SK-N-SH (cell line): Measurements from ENCODE around the gene NEK7. TPM values are rescaled to one million over a fixed set of nuclear protein-coding genes. Genes with fewer than 3 reads are reported as not detected.

Source experiments
- CTCF ChIA-PET: fragments of 300-600, 350-600 bp; formaldehyde crosslinking; extraction: SDS; loops from one replicate; lab custom pipeline; 2021; lab: Yijun Ruan, JAX
- POLR2A ChIA-PET: fragments of 350-600 bp; sonication (Branson Sonifier 250); formaldehyde crosslinking; extraction: SDS; loops from one replicate; lab custom pipeline; 2020; ENCODE audit warnings: antibody characterized with exemption, inconsistent platforms; lab: Yijun Ruan, JAX
- DNase-seq: peaks from one replicate; pipeline ENCODE4 v3.0.0; 2012
- H2AFZ ChIP-seq: fragments of 200-600 bp; sonication (generic); 2 replicates; pipeline ENCODE4 v1.8.1; 2016; ENCODE audit warnings: antibody characterized with exemption, mild to moderate bottlenecking, low read depth
- H3F3A ChIP-seq: fragments of 200-600 bp; sonication (generic); replicated peaks from 2 replicates; pipeline ENCODE3; 2016; ENCODE audit warnings: antibody characterized with exemption, mild to moderate bottlenecking; ENCODE audit not compliant: insufficient read depth
- H3K27ac ChIP-seq, 2 experiments: fragments of 200-500 bp in 1 of 2; fragments of 200-600 bp in 1 of 2; sonication (Bioruptor generic) in 1 of 2; sonication (generic), shearing (Covaris generic) in 1 of 2; 2 replicates each; pipeline versions ENCODE4 v1.5.1 to v1.6.1; 2014 to 2016; ENCODE audit warnings: low read depth in 2 of 2, inconsistent platforms in 1 of 2, low read length in 1 of 2, mild to moderate bottlenecking in 1 of 2, mixed read lengths in 1 of 2
- H3K27me3 ChIP-seq: fragments of 200-600 bp; sonication (generic), shearing (Covaris generic); 2 replicates; pipeline ENCODE4 v1.6.1; 2016; ENCODE audit warnings: mixed run types; ENCODE audit not compliant: insufficient read depth
- H3K36me3 ChIP-seq, 2 experiments: fragments of 200-500 bp in 1 of 2; fragments of 200-600 bp in 1 of 2; sonication (Bioruptor generic) in 1 of 2; sonication (generic) in 1 of 2; replicated peaks in 1 of 2; 2 replicates each; pipeline versions ENCODE3 to v1.5.1; 2014 to 2016; ENCODE audit warnings: low read length in 1 of 2, mild to moderate bottlenecking in 1 of 2; ENCODE audit not compliant: insufficient read depth in 2 of 2, control insufficient read depth in 1 of 2
- H3K4me1 ChIP-seq, 2 experiments: fragments of 200-500 bp in 1 of 2; fragments of 200-600 bp in 1 of 2; sonication (Bioruptor generic) in 1 of 2; sonication (generic), shearing (Covaris generic) in 1 of 2; 2 replicates each; pipeline versions ENCODE4 v1.5.1 to v1.6.1; 2014 to 2016; ENCODE audit warnings: low read depth in 1 of 2, low read length in 1 of 2, mixed run types in 1 of 2; ENCODE audit not compliant: insufficient read depth in 2 of 2, control insufficient read depth in 1 of 2
- H3K4me2 ChIP-seq: fragments of 200-600 bp; sonication (generic), shearing (Covaris generic); 2 replicates; pipeline ENCODE4 v1.6.1; 2017; ENCODE audit warnings: mixed run types
- H3K4me3 ChIP-seq, 2 experiments: fragments of 200-500 bp in 1 of 2; fragments of 200-600 bp in 1 of 2; sonication (Bioruptor generic) in 1 of 2; sonication (generic), shearing (Covaris generic) in 1 of 2; 2 replicates each; pipeline versions ENCODE4 v1.5.1 to v1.8.1; 2014 to 2016; ENCODE audit warnings: low read depth in 2 of 2, inconsistent platforms in 1 of 2, low read length in 1 of 2, mild to moderate bottlenecking in 1 of 2, mixed read lengths in 1 of 2, moderate library complexity in 1 of 2
- H3K79me2 ChIP-seq: fragments of 200-600 bp; sonication (generic); 2 replicates; pipeline ENCODE4 v1.8.1; 2017; ENCODE audit warnings: mild to moderate bottlenecking; ENCODE audit not compliant: insufficient read depth
- H3K9ac ChIP-seq: fragments of 200-600 bp; sonication (generic); 2 replicates; pipeline ENCODE4 v1.6.1; 2017; ENCODE audit warnings: mixed run types
- H3K9me2 ChIP-seq: fragments of 200-600 bp; sonication (generic); 2 replicates; pipeline ENCODE4 v1.6.1; 2017; ENCODE audit warnings: mixed run types
- H3K9me3 ChIP-seq: fragments of 200-600 bp; sonication (generic); 2 replicates; pipeline ENCODE4 v1.6.1; 2017; ENCODE audit warnings: mixed run types, mild to moderate bottlenecking, moderate library complexity
- H4K20me1 ChIP-seq: fragments of 200-600 bp; sonication (generic); 2 replicates; pipeline ENCODE4 v1.6.1; 2017; ENCODE audit warnings: mild to moderate bottlenecking, mixed run types; ENCODE audit not compliant: insufficient read depth
- CTCF ChIP-seq: fragments of 200-600 bp; sonication (generic); IDR thresholded peaks from 2 replicates; pipeline ENCODE4 v1.6.1; 2017; ENCODE audit warnings: antibody characterized with exemption, mild to moderate bottlenecking, moderate library complexity
- FOXM1 ChIP-seq: IDR thresholded peaks from 2 replicates; pipeline ENCODE4 v1.4.0; 2012; ENCODE audit warnings: low read depth, mild to moderate bottlenecking
- MXI1 ChIP-seq: IDR thresholded peaks from 2 replicates; pipeline ENCODE4 v1.6.1; 2012; ENCODE audit warnings: mild to moderate bottlenecking, low read depth, low read length, improper control_type of control experiment
- NRF1 ChIP-seq: IDR thresholded peaks from 2 replicates; pipeline ENCODE4 v1.6.1; 2012; ENCODE audit warnings: low read depth, mild to moderate bottlenecking, low read length
- PBX3 ChIP-seq: IDR thresholded peaks from 2 replicates; pipeline ENCODE4; 2012
- RCOR1 ChIP-seq: fragments of 150-350 bp; IDR thresholded peaks from 2 replicates; pipeline ENCODE4 v1.6.1; 2017; ENCODE audit warnings: antibody characterized with exemption, low read length
- RXRA ChIP-seq: IDR thresholded peaks from 2 replicates; pipeline ENCODE4 v1.4.0; 2012; ENCODE audit warnings: low read depth, mild to moderate bottlenecking, borderline replicate concordance
- YY1 ChIP-seq: IDR thresholded peaks from 2 replicates; pipeline ENCODE4 v1.4.0; 2012; ENCODE audit warnings: low read depth, mild to moderate bottlenecking
- polyA plus RNA-seq, 3 experiments: library from polyadenylated mRNA; depleted of rRNA; stranded (reverse); fragments of >200 nt; gene quantifications; 2 replicates each; pipeline ENCODE4 v1.2.3, GENCODE V29; 2012
- TF ChIP-seq, protein P1 (sequence below): IDR thresholded peaks from 2 replicates; pipeline ENCODE4 v1.4.0; 2012; ENCODE audit warnings: low read depth, borderline replicate concordance

NEK7 gene
- polyA plus RNA-seq, 1 of the 3 experiments (the other 2 are of a cell fraction) = 85.8 TPM

DNA sequence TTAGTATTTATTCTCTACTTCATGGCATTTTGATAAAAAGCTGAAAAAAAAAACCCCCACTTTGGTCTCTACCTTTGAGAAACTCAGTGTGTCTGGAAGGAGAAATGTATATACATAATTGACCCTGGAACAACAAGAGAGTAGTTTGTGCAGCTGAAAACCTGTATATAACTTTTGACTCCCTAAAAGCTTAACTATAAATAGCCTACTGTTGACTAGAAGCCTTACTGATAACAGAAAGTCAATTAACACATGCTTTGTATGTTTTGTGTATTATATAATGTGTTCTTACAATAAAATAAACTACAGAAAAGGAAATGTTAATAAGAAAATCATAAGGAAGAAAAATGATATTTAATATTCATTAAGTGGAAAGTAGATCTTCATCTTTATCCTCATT is 88.0 kb downstream of the NEK7 start:
- ChIA-PET POLR2A (no interaction called here), CTCF (interaction anchor here (0.8 to 1.0 kb wide), 2 partner anchors 10 to 88 kb away, joined by 3 read pairs; partner anchors contain the start of gene NEK7)

More for the DNA sequence above, 88.0 kb downstream of the NEK7 start:
- H3K79me2 ChIP-seq = peaks cover 99% of the 10 kb centered on the region
- DNase-seq = no peak
- TF ChIP-seq PBX3 = no peak
- TF ChIP-seq CTCF = no peak
- no peak for TF ChIP-seq NRF1
- no peak for TF ChIP-seq FOXM1
- TF ChIP-seq YY1 = no peak
- no peak for TF ChIP-seq MXI1
- no peak for TF ChIP-seq RCOR1
- TF ChIP-seq, protein P1, sequence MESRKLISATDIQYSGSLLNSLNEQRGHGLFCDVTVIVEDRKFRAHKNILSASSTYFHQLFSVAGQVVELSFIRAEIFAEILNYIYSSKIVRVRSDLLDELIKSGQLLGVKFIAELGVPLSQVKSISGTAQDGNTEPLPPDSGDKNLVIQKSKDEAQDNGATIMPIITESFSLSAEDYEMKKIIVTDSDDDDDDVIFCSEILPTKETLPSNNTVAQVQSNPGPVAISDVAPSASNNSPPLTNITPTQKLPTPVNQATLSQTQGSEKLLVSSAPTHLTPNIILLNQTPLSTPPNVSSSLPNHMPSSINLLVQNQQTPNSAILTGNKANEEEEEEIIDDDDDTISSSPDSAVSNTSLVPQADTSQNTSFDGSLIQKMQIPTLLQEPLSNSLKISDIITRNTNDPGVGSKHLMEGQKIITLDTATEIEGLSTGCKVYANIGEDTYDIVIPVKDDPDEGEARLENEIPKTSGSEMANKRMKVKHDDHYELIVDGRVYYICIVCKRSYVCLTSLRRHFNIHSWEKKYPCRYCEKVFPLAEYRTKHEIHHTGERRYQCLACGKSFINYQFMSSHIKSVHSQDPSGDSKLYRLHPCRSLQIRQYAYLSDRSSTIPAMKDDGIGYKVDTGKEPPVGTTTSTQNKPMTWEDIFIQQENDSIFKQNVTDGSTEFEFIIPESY = no peak
- TF ChIP-seq RXRA = no peak
- no peaks in the 10 kb centered on the region for H3K9me3 ChIP-seq
- H4K20me1 ChIP-seq = peaks cover 34% of the 10 kb centered on the region; the same call in 1 of the 2 replicates
- no peak overlapping the region for H3K4me2 ChIP-seq
- H3K4me1 ChIP-seq = no peaks in the 10 kb centered on the region; a peak in 3 of 4 replicates
- no peak overlapping the region for H3K4me3 ChIP-seq
- H3K9ac ChIP-seq = no peak overlapping the region
- no peak overlapping the region for H2AFZ ChIP-seq
- no peaks in the 10 kb centered on the region for H3K27me3 ChIP-seq
- no peaks in the 10 kb centered on the region for H3K9me2 ChIP-seq
- H3K27ac ChIP-seq = no peak overlapping the region
- peaks cover 38 to 49% of the 10 kb centered on the region in 2 experiments for H3K36me3 ChIP-seq
- H3F3A ChIP-seq = peaks cover 39% of the 10 kb centered on the region
